ENCODE measurements around the gene NUDT4B. TPM values are rescaled to one million over a fixed set of nuclear protein-coding genes. Genes with fewer than 3 reads are reported as not detected.
"Not testable (repeated sequence)": the region's sequence is repeated elsewhere in the genome, so short reads cannot be mapped to it uniquely, and the experiment has no call there.

NUDT4B gene
- total RNA-seq, 6 experiments from 2014 or later, result 0.83 to 1.1 TPM; not detected in 4

- not testable (repeated sequence) for H3K9me3 Mint-ChIP-seq; H3K4me3 Mint-ChIP-seq; H3K27ac Mint-ChIP-seq; DNase-seq; H3K4me1 Mint-ChIP-seq (ENCODE audit: low read depth); H3K36me3 Mint-ChIP-seq (ENCODE audit: low read depth); H3K27me3 Mint-ChIP-seq (ENCODE audit: insufficient read depth)
Observed at GRCh38 chr1:148758412-148758811, 9.8 kb downstream of the NUDT4B start.

- H3K9me3 Mint-ChIP-seq; H3K36me3 Mint-ChIP-seq (ENCODE audit: low read depth); H3K4me1 Mint-ChIP-seq (ENCODE audit: low read depth); H3K27ac Mint-ChIP-seq; DNase-seq; H3K4me3 Mint-ChIP-seq; H3K27me3 Mint-ChIP-seq (ENCODE audit: insufficient read depth): not testable (repeated sequence)
Observed at GRCh38 chr1:148758925-148759324, 10.4 kb downstream of the NUDT4B start.

- not testable (repeated sequence) for H3K9me3 Mint-ChIP-seq; H3K36me3 Mint-ChIP-seq (ENCODE audit: low read depth); H3K4me3 Mint-ChIP-seq; H3K27ac Mint-ChIP-seq; H3K27me3 Mint-ChIP-seq (ENCODE audit: insufficient read depth); DNase-seq; H3K4me1 Mint-ChIP-seq (ENCODE audit: low read depth)
Observed at GRCh38 chr1:148759749-148760148, 11.2 kb downstream of the NUDT4B start.

GRCh38 chr1:148760206-148760605 is 11.6 kb downstream of the NUDT4B start:
- not testable (repeated sequence) for DNase-seq; H3K27me3 Mint-ChIP-seq (ENCODE audit: insufficient read depth); H3K9me3 Mint-ChIP-seq; H3K4me3 Mint-ChIP-seq; H3K27ac Mint-ChIP-seq; H3K36me3 Mint-ChIP-seq (ENCODE audit: low read depth); H3K4me1 Mint-ChIP-seq (ENCODE audit: low read depth)

GRCh38 chr1:148761360-148761759 is 12.8 kb downstream of the NUDT4B start:
- not testable (repeated sequence) for H3K9me3 Mint-ChIP-seq; H3K4me1 Mint-ChIP-seq (ENCODE audit: low read depth); H3K27ac Mint-ChIP-seq; H3K36me3 Mint-ChIP-seq (ENCODE audit: low read depth); H3K4me3 Mint-ChIP-seq; DNase-seq; H3K27me3 Mint-ChIP-seq (ENCODE audit: insufficient read depth)

- not testable (repeated sequence) for H3K4me3 Mint-ChIP-seq; H3K36me3 Mint-ChIP-seq (ENCODE audit: low read depth); H3K9me3 Mint-ChIP-seq; H3K27me3 Mint-ChIP-seq (ENCODE audit: insufficient read depth); DNase-seq; H3K27ac Mint-ChIP-seq; H3K4me1 Mint-ChIP-seq (ENCODE audit: low read depth)
Observed at GRCh38 chr1:148765238-148766019, 16.9 kb downstream of the NUDT4B start.

- H3K27me3 Mint-ChIP-seq (ENCODE audit: insufficient read depth); DNase-seq; H3K4me3 Mint-ChIP-seq; H3K4me1 Mint-ChIP-seq (ENCODE audit: low read depth); H3K27ac Mint-ChIP-seq; H3K36me3 Mint-ChIP-seq (ENCODE audit: low read depth); H3K9me3 Mint-ChIP-seq: not testable (repeated sequence)
Observed at GRCh38 chr1:148768541-148768940, 20.0 kb downstream of the NUDT4B start.

GRCh38 chr1:148769495-148769894 is 20.9 kb downstream of the NUDT4B start:
- H3K27me3 Mint-ChIP-seq (ENCODE audit: insufficient read depth); H3K27ac Mint-ChIP-seq; H3K9me3 Mint-ChIP-seq; H3K36me3 Mint-ChIP-seq (ENCODE audit: low read depth); H3K4me3 Mint-ChIP-seq; H3K4me1 Mint-ChIP-seq (ENCODE audit: low read depth); DNase-seq: not testable (repeated sequence)

GRCh38 chr1:148773690-148774089 is 25.1 kb downstream of the NUDT4B start:
- H3K36me3 Mint-ChIP-seq (ENCODE audit: low read depth); H3K27me3 Mint-ChIP-seq (ENCODE audit: insufficient read depth); H3K27ac Mint-ChIP-seq; H3K9me3 Mint-ChIP-seq; H3K4me1 Mint-ChIP-seq (ENCODE audit: low read depth); DNase-seq; H3K4me3 Mint-ChIP-seq: not testable (repeated sequence)

- DNase-seq; H3K27me3 Mint-ChIP-seq (ENCODE audit: insufficient read depth); H3K4me1 Mint-ChIP-seq (ENCODE audit: low read depth); H3K4me3 Mint-ChIP-seq; H3K36me3 Mint-ChIP-seq (ENCODE audit: low read depth); H3K9me3 Mint-ChIP-seq; H3K27ac Mint-ChIP-seq: not testable (repeated sequence)
Observed at GRCh38 chr1:148774102-148774501, 25.5 kb downstream of the NUDT4B start.

- not testable (repeated sequence) for H3K4me3 Mint-ChIP-seq; H3K36me3 Mint-ChIP-seq (ENCODE audit: low read depth); DNase-seq; H3K9me3 Mint-ChIP-seq; H3K27me3 Mint-ChIP-seq (ENCODE audit: insufficient read depth); H3K4me1 Mint-ChIP-seq (ENCODE audit: low read depth); H3K27ac Mint-ChIP-seq
Observed at GRCh38 chr1:148775263-148775662, 26.7 kb downstream of the NUDT4B start.

- DNase-seq; H3K27ac Mint-ChIP-seq; H3K27me3 Mint-ChIP-seq (ENCODE audit: insufficient read depth); H3K36me3 Mint-ChIP-seq (ENCODE audit: low read depth); H3K4me1 Mint-ChIP-seq (ENCODE audit: low read depth); H3K4me3 Mint-ChIP-seq; H3K9me3 Mint-ChIP-seq: not testable (repeated sequence)
Observed at GRCh38 chr1:148777649-148778048, 29.1 kb downstream of the NUDT4B start.

GRCh38 chr1:148780404-148780803 is 31.8 kb downstream of the NUDT4B start:
- DNase-seq; H3K4me1 Mint-ChIP-seq (ENCODE audit: low read depth); H3K9me3 Mint-ChIP-seq; H3K36me3 Mint-ChIP-seq (ENCODE audit: low read depth); H3K27ac Mint-ChIP-seq; H3K27me3 Mint-ChIP-seq (ENCODE audit: insufficient read depth); H3K4me3 Mint-ChIP-seq: not testable (repeated sequence)

- not testable (repeated sequence) for DNase-seq; H3K9me3 Mint-ChIP-seq; H3K27me3 Mint-ChIP-seq (ENCODE audit: insufficient read depth); H3K4me1 Mint-ChIP-seq (ENCODE audit: low read depth); H3K27ac Mint-ChIP-seq; H3K4me3 Mint-ChIP-seq; H3K36me3 Mint-ChIP-seq (ENCODE audit: low read depth)
Observed at GRCh38 chr1:148791543-148792099, 43.0 kb downstream of the NUDT4B start.

Data from HFFc6 (cell line).